ENCODE measurements around the gene ACOT7. TPM values are rescaled to one million over a fixed set of nuclear protein-coding genes. Genes with fewer than 3 reads are reported as not detected.

ACOT7 gene
- total RNA-seq, 1 donor from 2014 or later, result 40.0 TPM

DNA sequence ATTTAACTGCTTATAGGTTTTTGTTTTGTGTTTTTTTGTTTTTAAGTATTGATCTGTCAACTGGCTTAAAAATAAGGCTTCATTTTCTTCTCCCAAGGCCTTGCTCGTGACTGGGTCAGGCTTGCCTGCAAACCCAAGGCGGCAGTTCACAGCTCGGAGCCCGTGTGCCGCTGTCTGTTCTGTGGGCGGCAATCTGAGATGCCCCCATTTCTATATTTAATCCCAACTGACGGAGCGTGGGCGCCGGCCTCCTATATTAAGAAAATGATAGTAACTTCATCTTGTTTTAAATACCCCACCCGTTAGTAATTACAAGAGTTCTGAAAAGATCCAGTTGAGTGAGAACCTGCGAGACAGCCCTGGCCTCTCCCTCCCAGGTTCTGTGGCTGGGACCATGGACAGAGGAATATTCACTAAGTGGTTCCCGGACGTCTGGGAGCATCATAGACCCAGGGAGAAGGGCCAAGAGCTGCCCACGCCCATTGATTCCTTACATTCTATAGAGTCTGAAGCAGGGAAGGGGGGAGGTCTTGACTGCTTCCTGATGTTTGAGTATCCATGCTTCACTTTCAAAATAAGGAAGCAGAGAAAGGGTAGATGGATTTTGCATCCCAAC is 90.1 kb downstream of the ACOT7 start:
- no peak for DNase-seq (ENCODE audit: extremely low spot score, unreplicated experiment)
- H3K4me1 Mint-ChIP-seq (ENCODE audit: unreplicated experiment), result no peaks in the 10 kb centered on the region
- peaks cover 15% of the 10 kb centered on the region for H3K36me3 Mint-ChIP-seq
- H3K9me3 Mint-ChIP-seq, result no peaks in the 10 kb centered on the region
- no peaks in the 10 kb centered on the region for H3K27me3 Mint-ChIP-seq
- no peak overlapping the region for H3K4me3 Mint-ChIP-seq
- no peak overlapping the region for H3K27ac Mint-ChIP-seq
- TF ChIP-seq, protein P1, sequence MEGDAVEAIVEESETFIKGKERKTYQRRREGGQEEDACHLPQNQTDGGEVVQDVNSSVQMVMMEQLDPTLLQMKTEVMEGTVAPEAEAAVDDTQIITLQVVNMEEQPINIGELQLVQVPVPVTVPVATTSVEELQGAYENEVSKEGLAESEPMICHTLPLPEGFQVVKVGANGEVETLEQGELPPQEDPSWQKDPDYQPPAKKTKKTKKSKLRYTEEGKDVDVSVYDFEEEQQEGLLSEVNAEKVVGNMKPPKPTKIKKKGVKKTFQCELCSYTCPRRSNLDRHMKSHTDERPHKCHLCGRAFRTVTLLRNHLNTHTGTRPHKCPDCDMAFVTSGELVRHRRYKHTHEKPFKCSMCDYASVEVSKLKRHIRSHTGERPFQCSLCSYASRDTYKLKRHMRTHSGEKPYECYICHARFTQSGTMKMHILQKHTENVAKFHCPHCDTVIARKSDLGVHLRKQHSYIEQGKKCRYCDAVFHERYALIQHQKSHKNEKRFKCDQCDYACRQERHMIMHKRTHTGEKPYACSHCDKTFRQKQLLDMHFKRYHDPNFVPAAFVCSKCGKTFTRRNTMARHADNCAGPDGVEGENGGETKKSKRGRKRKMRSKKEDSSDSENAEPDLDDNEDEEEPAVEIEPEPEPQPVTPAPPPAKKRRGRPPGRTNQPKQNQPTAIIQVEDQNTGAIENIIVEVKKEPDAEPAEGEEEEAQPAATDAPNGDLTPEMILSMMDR (conservative IDR thresholded peaks at IDR 0.05), result no peak

DNA sequence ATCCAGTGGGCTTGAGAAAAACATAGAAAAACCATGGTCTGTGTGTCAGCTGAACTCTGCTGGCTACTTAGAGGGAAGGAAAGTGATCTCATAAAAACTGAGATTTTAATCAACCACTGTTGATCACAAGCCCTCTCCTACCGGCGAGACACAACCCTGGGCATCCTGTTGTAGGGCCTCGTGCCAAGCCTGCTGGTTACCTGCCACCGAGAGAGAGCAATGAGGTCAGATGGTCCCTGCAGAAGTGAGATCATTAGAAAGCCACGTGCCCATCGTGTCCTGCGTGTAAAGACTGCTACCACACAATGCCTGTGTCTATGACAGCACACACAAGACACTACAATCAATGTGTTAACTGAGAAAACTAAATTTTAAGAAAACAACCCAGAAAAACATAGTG is 91.0 kb downstream of the ACOT7 start:
- Mint-ChIP-seq H3K27ac (no peak overlapping the region), H3K36me3 (peaks cover 15% of the 10 kb centered on the region), H3K27me3 (no peaks in the 10 kb centered on the region), H3K4me1 (ENCODE audit: unreplicated experiment) (no peaks in the 10 kb centered on the region), H3K4me3 (no peak overlapping the region), H3K9me3 (no peaks in the 10 kb centered on the region)
- TF ChIP-seq, protein P1 (conservative IDR thresholded peaks at IDR 0.05), result no peak
- DNase-seq (ENCODE audit: extremely low spot score, unreplicated experiment), result no peak

DNA sequence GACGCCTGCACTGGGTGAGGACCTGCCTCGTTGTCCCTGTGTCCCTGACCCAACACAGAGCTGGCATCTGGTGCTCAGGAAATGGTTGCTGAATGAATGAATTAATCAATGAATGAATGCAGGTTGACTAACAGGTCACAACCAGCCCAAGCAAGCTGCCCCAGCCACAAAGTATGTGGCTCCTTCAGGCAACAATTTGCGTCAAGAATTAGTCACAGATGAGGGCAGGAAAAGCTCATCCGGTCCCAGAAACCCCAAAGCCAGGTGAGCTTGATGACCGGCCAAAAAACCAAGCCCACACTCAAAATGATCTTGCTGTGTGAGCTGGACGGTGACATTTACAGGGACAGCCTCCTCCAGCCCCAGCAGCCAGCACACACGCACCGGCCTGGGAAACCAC is 92.0 kb downstream of the ACOT7 start:
- DNase-seq (ENCODE audit: extremely low spot score, unreplicated experiment), result no peak
- Mint-ChIP-seq H3K27ac (no peak overlapping the region), H3K36me3 (peaks cover 6% of the 10 kb centered on the region), H3K9me3 (no peaks in the 10 kb centered on the region), H3K27me3 (no peaks in the 10 kb centered on the region), H3K4me1 (ENCODE audit: unreplicated experiment) (no peaks in the 10 kb centered on the region), H3K4me3 (no peak overlapping the region)
- TF ChIP-seq, protein P1 (conservative IDR thresholded peaks at IDR 0.05), result no peak

DNA sequence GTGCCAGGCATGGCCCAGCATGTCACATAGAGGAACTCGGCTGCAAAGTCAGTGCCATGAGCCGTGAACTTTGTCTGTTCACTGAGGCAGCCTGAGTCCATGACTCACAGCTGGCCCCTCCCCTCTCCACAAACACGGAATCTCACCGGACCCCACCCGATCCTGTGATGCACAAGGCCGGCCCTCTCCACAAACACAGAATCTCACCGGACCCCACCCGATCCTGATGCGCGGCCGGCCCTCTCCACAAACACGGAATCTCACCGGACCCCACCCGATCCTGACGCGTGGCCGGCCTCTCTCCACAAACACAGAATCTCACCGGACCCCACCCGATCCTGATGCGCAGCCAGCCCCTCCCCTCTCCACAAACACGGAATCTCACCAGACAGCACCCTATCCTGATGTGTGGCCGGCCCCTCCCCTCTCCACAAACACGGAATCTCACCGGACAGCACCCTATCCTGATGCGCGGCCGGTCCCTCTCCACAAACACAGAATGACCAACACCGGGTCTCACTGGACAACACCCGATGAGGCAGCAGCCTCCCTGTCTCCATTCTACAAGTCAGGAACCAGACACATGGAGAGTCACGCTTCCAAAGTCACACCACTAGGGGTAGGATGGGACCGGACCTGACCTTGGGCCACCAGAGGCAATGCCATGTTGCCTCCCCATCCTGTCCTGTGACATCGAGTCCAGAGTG is 93.1 kb downstream of the ACOT7 start:
- no peaks in the 10 kb centered on the region for H3K27me3 Mint-ChIP-seq

DNA sequence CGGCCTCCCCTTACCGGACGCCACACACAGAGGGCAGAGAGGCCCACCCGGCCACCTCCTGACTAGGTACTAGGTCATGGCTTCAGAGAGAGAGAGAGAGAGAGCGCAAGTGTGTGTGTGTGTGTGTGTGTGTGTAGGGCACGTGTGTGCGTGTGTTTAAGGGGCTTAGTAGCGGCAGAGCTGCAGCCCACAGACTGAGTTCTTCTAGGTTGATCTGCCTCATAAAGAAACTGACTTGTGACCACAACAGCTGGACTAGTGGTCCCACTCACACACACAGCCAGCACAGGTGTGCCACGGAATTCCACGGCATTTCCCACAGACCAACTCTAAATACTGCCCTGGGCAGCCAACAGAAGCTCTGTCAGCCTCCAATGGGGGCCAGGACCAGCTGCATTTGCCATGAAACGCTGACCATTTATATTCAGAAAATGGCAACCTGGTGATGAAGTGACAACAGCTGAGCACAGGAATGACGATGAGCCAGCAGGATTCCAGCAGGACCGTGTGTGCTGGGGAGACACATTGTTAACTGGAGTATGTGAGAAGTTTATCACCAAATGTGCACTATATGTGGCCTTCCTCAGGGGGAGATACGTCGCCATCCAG is 93.9 kb downstream of the ACOT7 start:
- no peak overlapping the region for H3K27ac Mint-ChIP-seq

More for the DNA sequence above, 93.1 kb downstream of the ACOT7 start:
- TF ChIP-seq, protein P1 (conservative IDR thresholded peaks at IDR 0.05), result no peak
- H3K36me3 Mint-ChIP-seq, result peaks cover 5% of the 10 kb centered on the region
- no peak for DNase-seq (ENCODE audit: extremely low spot score, unreplicated experiment)
- peaks cover under 1% of the 10 kb centered on the region for H3K4me1 Mint-ChIP-seq (ENCODE audit: unreplicated experiment)
- H3K4me3 Mint-ChIP-seq, result no peak overlapping the region
- no peaks in the 10 kb centered on the region for H3K9me3 Mint-ChIP-seq
- peak overlapping the region; percentile 42 for H3K27ac Mint-ChIP-seq

More for the DNA sequence above, 93.9 kb downstream of the ACOT7 start:
- Mint-ChIP-seq H3K9me3 (no peaks in the 10 kb centered on the region), H3K4me3 (no peak overlapping the region), H3K27me3 (no peaks in the 10 kb centered on the region), H3K4me1 (ENCODE audit: unreplicated experiment) (peaks cover 5% of the 10 kb centered on the region), H3K36me3 (peaks cover 5% of the 10 kb centered on the region)
- TF ChIP-seq, protein P1 (conservative IDR thresholded peaks at IDR 0.05), result no peak
- DNase-seq (ENCODE audit: extremely low spot score, unreplicated experiment), result no peak

Measured in type B pancreatic cell (in vitro differentiated cells).